Medulla oblongata (tissue), 1 donor: Measurements from ENCODE around the gene FAM3A.

Source experiments
- DNase-seq: peaks from one replicate; pipeline ENCODE4 v3.0.0-alpha.2; 2015; ENCODE audit errors: extremely low spot score

The FAM3A gene

GRCh38 chrX:154459832-154460231 is 56.2 kb downstream of the FAM3A start:
- no peak for DNase-seq

- peak; percentile 37 for DNase-seq
These were observed 56.9 kb downstream of the FAM3A start for GRCh38 chrX:154458954-154459778.

- peak; percentile 46 for DNase-seq
These were observed 57.7 kb downstream of the FAM3A start, which contains the start of gene PLXNA3 for GRCh38 chrX:154458116-154458953. Gene PLXNA3 (plus strand): TSS chrX:154458281. CDS start chrX:154460184, 1,903 bp downstream.

GRCh38 chrX:154457491-154458115 is 58.4 kb downstream of the FAM3A start:
- DNase-seq = peak; percentile 13
